Activated CD4-positive, alpha-beta memory T cell treated with anti-CD3 and anti-CD28 coated beads, Interleukin-2, amount 10 ng/mL, durations not matched to agents 7 days and 5 days (primary cell): ENCODE data around the gene BCAS3. TPM values are rescaled to one million over a fixed set of nuclear protein-coding genes. Genes with fewer than 3 reads are reported as not detected.

Source experiments
- CTCF ChIA-PET: fragments of 350-600 bp; sonication (Branson Sonifier 250); formaldehyde crosslinking; loops from one replicate; lab custom pipeline; 2021; ENCODE audit warnings: antibody characterized with exemption, inconsistent platforms; lab: Charles Lee
- POLR2A ChIA-PET: fragments of 350-600 bp; sonication (Branson Sonifier 250); formaldehyde crosslinking; loops from one replicate; lab custom pipeline; 2021; ENCODE audit warnings: antibody characterized with exemption; lab: Charles Lee
- DNase-seq: peaks from one replicate; pipeline ENCODE4 v3.0.0-alpha.2; 2020
- H3K27ac Mint-ChIP-seq: one replicate; pipeline ENCODE4 v1.8.0; 2021; ENCODE audit warnings: mild to moderate bottlenecking, mixed read lengths
- H3K27me3 Mint-ChIP-seq: one replicate; pipeline ENCODE4 v1.8.0; 2021; ENCODE audit warnings: mixed read lengths
- H3K36me3 Mint-ChIP-seq: one replicate; pipeline ENCODE4 v1.8.0; 2021; ENCODE audit warnings: low read depth, mixed read lengths
- H3K4me1 Mint-ChIP-seq: one replicate; pipeline ENCODE4 v1.8.0; 2021; ENCODE audit warnings: mixed read lengths
- H3K4me3 Mint-ChIP-seq: one replicate; pipeline ENCODE4 v1.8.0; 2021; ENCODE audit warnings: mild to moderate bottlenecking, mixed read lengths
- H3K9me3 Mint-ChIP-seq: one replicate; pipeline ENCODE4 v1.8.0; 2021; ENCODE audit warnings: mixed read lengths
- total RNA-seq, 2 experiments: library from RNA; stranded (reverse); gene quantifications; one replicate each; pipeline ENCODE4 v1.2.3, GENCODE V29; 2021

The BCAS3 gene
- total RNA-seq, 2 experiments from 2014 or later, result 16.2 to 19.8 TPM

- Mint-ChIP-seq H3K27me3 (no peaks in the 10 kb centered on the region), H3K4me3 (no peak overlapping the region), H3K36me3 (no peaks in the 10 kb centered on the region), H3K27ac (no peak overlapping the region), H3K9me3 (no peaks in the 10 kb centered on the region), H3K4me1 (peaks cover 24% of the 10 kb centered on the region)
- CTCF ChIA-PET, result no interaction called here
- DNase-seq, result no peak
- POLR2A ChIA-PET, result interaction anchor here (0.6 kb wide), 1 partner anchor 16 kb away, joined by 3 read pairs; no protein-coding TSS in a partner anchor
These were observed 386.7 kb downstream of the BCAS3 start for GRCh38 chr17:61064087-61064951.

- Mint-ChIP-seq H3K27me3 (no peaks in the 10 kb centered on the region), H3K4me1 (peaks cover 22% of the 10 kb centered on the region), H3K9me3 (no peaks in the 10 kb centered on the region), H3K27ac (no peak overlapping the region), H3K36me3 (no peaks in the 10 kb centered on the region), H3K4me3 (no peak overlapping the region)
- ChIA-PET CTCF (no interaction called here), POLR2A (no interaction called here)
- no peak for DNase-seq
These were observed 387.7 kb downstream of the BCAS3 start for GRCh38 chr17:61065263-61065773.

- Mint-ChIP-seq H3K4me1 (peaks cover 26% of the 10 kb centered on the region), H3K27ac (no peak overlapping the region), H3K27me3 (no peaks in the 10 kb centered on the region), H3K4me3 (no peak overlapping the region), H3K36me3 (no peaks in the 10 kb centered on the region), H3K9me3 (no peaks in the 10 kb centered on the region)
- DNase-seq, result no peak
- ChIA-PET CTCF (no interaction called here), POLR2A (no interaction called here)
These were observed 388.4 kb downstream of the BCAS3 start for GRCh38 chr17:61066062-61066461.

GRCh38 chr17:61070649-61071048, 393.0 kb downstream of the BCAS3 start:
- no peak overlapping the region for H3K27ac Mint-ChIP-seq

GRCh38 chr17:61072648-61073047, 395.0 kb downstream of the BCAS3 start:
- H3K36me3 Mint-ChIP-seq, result no peaks in the 10 kb centered on the region
- ChIA-PET CTCF (no interaction called here), POLR2A (no interaction called here)
- H3K27me3 Mint-ChIP-seq, result no peaks in the 10 kb centered on the region
- DNase-seq, result no peak
- no peaks in the 10 kb centered on the region for H3K9me3 Mint-ChIP-seq
- peaks cover 17% of the 10 kb centered on the region for H3K4me1 Mint-ChIP-seq
- H3K27ac Mint-ChIP-seq, result no peak overlapping the region
- no peak overlapping the region for H3K4me3 Mint-ChIP-seq

More at GRCh38 chr17:61070649-61071048, 393.0 kb downstream of the BCAS3 start:
- Mint-ChIP-seq H3K4me1 (peaks cover 19% of the 10 kb centered on the region), H3K27me3 (no peaks in the 10 kb centered on the region), H3K4me3 (no peak overlapping the region), H3K9me3 (no peaks in the 10 kb centered on the region), H3K36me3 (no peaks in the 10 kb centered on the region)
- POLR2A ChIA-PET, result interaction anchor here (1.0 kb wide), 1 partner anchor 11 kb away, joined by 4 read pairs; no protein-coding TSS in a partner anchor
- no peak for DNase-seq
- CTCF ChIA-PET, result interaction anchor here (1.5 kb wide), 1 partner anchor 10 kb away, joined by 5 read pairs; no protein-coding TSS in a partner anchor

GRCh38 chr17:61073131-61073530, 395.5 kb downstream of the BCAS3 start:
- H3K27me3 Mint-ChIP-seq, result no peaks in the 10 kb centered on the region
- no peak for DNase-seq
- peaks cover 17% of the 10 kb centered on the region for H3K4me1 Mint-ChIP-seq
- H3K27ac Mint-ChIP-seq, result no peak overlapping the region
- H3K4me3 Mint-ChIP-seq, result no peak overlapping the region
- no peaks in the 10 kb centered on the region for H3K36me3 Mint-ChIP-seq
- ChIA-PET POLR2A (no interaction called here), CTCF (no interaction called here)
- H3K9me3 Mint-ChIP-seq, result no peaks in the 10 kb centered on the region

- H3K4me3 Mint-ChIP-seq, result no peak overlapping the region
- no peaks in the 10 kb centered on the region for H3K27me3 Mint-ChIP-seq
- ChIA-PET POLR2A (no interaction called here), CTCF (no interaction called here)
- DNase-seq, result no peak
- H3K27ac Mint-ChIP-seq, result no peak overlapping the region
- H3K36me3 Mint-ChIP-seq, result no peaks in the 10 kb centered on the region
- peaks cover 16% of the 10 kb centered on the region for H3K4me1 Mint-ChIP-seq
- H3K9me3 Mint-ChIP-seq, result no peaks in the 10 kb centered on the region
These were observed 396.3 kb downstream of the BCAS3 start for GRCh38 chr17:61073799-61074513.

GRCh38 chr17:61075988-61076387, 398.3 kb downstream of the BCAS3 start:
- H3K27me3 Mint-ChIP-seq, result no peaks in the 10 kb centered on the region
- H3K27ac Mint-ChIP-seq, result no peak overlapping the region
- H3K36me3 Mint-ChIP-seq, result no peaks in the 10 kb centered on the region
- no peaks in the 10 kb centered on the region for H3K9me3 Mint-ChIP-seq
- H3K4me1 Mint-ChIP-seq, result peaks cover 6% of the 10 kb centered on the region
- H3K4me3 Mint-ChIP-seq, result no peak overlapping the region
- ChIA-PET CTCF (no interaction called here), POLR2A (no interaction called here)
- DNase-seq, result no peak

- H3K27ac Mint-ChIP-seq, result no peak overlapping the region
- DNase-seq, result no peak
- POLR2A ChIA-PET, result no interaction called here
- H3K4me1 Mint-ChIP-seq, result peaks cover 4% of the 10 kb centered on the region
- CTCF ChIA-PET, result no interaction called here
- H3K4me3 Mint-ChIP-seq, result no peak overlapping the region
- H3K9me3 Mint-ChIP-seq, result no peaks in the 10 kb centered on the region
- no peaks in the 10 kb centered on the region for H3K36me3 Mint-ChIP-seq
- no peaks in the 10 kb centered on the region for H3K27me3 Mint-ChIP-seq
These were observed 399.0 kb downstream of the BCAS3 start for GRCh38 chr17:61076621-61077031.

GRCh38 chr17:61081959-61082358, 404.3 kb downstream of the BCAS3 start:
- Mint-ChIP-seq H3K4me1 (no peaks in the 10 kb centered on the region), H3K9me3 (peaks cover 5% of the 10 kb centered on the region), H3K27me3 (no peaks in the 10 kb centered on the region), H3K36me3 (no peaks in the 10 kb centered on the region), H3K4me3 (no peak overlapping the region), H3K27ac (no peak overlapping the region)
- ChIA-PET CTCF (no interaction called here), POLR2A (no interaction called here)
- DNase-seq, result no peak

- ChIA-PET CTCF (no interaction called here), POLR2A (no interaction called here)
- DNase-seq, result no peak
- no peaks in the 10 kb centered on the region for H3K27me3 Mint-ChIP-seq
- H3K9me3 Mint-ChIP-seq, result peaks cover 7% of the 10 kb centered on the region
- no peak overlapping the region for H3K27ac Mint-ChIP-seq
- no peak overlapping the region for H3K4me3 Mint-ChIP-seq
- no peaks in the 10 kb centered on the region for H3K4me1 Mint-ChIP-seq
- peaks cover 2% of the 10 kb centered on the region for H3K36me3 Mint-ChIP-seq
These were observed 406.6 kb downstream of the BCAS3 start for GRCh38 chr17:61084260-61084659.

- ChIA-PET CTCF (no interaction called here), POLR2A (no interaction called here)
- H3K36me3 Mint-ChIP-seq, result peaks cover 2% of the 10 kb centered on the region
- H3K27me3 Mint-ChIP-seq, result no peaks in the 10 kb centered on the region
- no peak overlapping the region for H3K4me3 Mint-ChIP-seq
- H3K9me3 Mint-ChIP-seq, result peaks cover 10% of the 10 kb centered on the region
- H3K4me1 Mint-ChIP-seq, result no peaks in the 10 kb centered on the region
- DNase-seq, result no peak
- H3K27ac Mint-ChIP-seq, result no peak overlapping the region
These were observed 409.4 kb downstream of the BCAS3 start for GRCh38 chr17:61087024-61087423.

GRCh38 chr17:61088556-61088955, 410.9 kb downstream of the BCAS3 start:
- peaks cover 2% of the 10 kb centered on the region for H3K36me3 Mint-ChIP-seq
- H3K27ac Mint-ChIP-seq, result no peak overlapping the region
- no peak for DNase-seq
- H3K9me3 Mint-ChIP-seq, result peaks cover 12% of the 10 kb centered on the region
- ChIA-PET POLR2A (no interaction called here), CTCF (no interaction called here)
- H3K27me3 Mint-ChIP-seq, result no peaks in the 10 kb centered on the region
- no peak overlapping the region for H3K4me3 Mint-ChIP-seq
- H3K4me1 Mint-ChIP-seq, result no peaks in the 10 kb centered on the region
